Gastroesophageal sphincter (tissue), 4 donors: Measurements from ENCODE around the gene HNRNPA1. TPM values are rescaled to one million over a fixed set of nuclear protein-coding genes. Genes with fewer than 3 reads are reported as not detected.

Source experiments
- ATAC-seq: fragments of 150-250 bp; one replicate; pipeline ENCODE4 v1.9.1; 2016; ENCODE audit warnings: mild to moderate bottlenecking, moderate library complexity
- H3K27ac ChIP-seq, 4 donors: fragments of 200-600 bp; sonication (generic) in 3 of 4; 1 replicate in 3 of 4; 2 replicates in 1 of 4; pipeline ENCODE4 v1.5.1; 2016 to 2019
- H3K27me3 ChIP-seq: fragments of 200-600 bp; sonication (generic); one replicate; pipeline ENCODE4 v1.5.1; 2019
- H3K36me3 ChIP-seq, 2 donors: fragments of 200-600 bp; sonication (generic); one replicate each; pipeline ENCODE4 v1.5.1; 2019; ENCODE audit warnings: control low read depth in 1 of 2
- H3K4me1 ChIP-seq, 3 donors: fragments of 200-600 bp; sonication (generic); 1 replicate in 2 of 3; 2 replicates in 1 of 3; pipeline ENCODE4 v1.5.1; 2016 to 2019; ENCODE audit warnings: control low read depth in 2 of 3
- H3K4me3 ChIP-seq, 2 donors: fragments of 200-600 bp; sonication (generic); one replicate each; pipeline ENCODE4 v1.5.1; 2019; ENCODE audit warnings: mild to moderate bottlenecking in 1 of 2, moderate library complexity in 1 of 2
- H3K9me3 ChIP-seq, 3 donors: fragments of 200-600 bp; sonication (generic); one replicate each; pipeline ENCODE4 v1.5.1; 2017 to 2019; ENCODE audit warnings: control low read depth in 2 of 3
- EP300 ChIP-seq: sonication (generic); formaldehyde crosslinking; IDR thresholded peaks from one replicate; pipeline ENCODE4 v1.6.1; 2017; ENCODE audit warnings: antibody characterized with exemption, mild to moderate bottlenecking
- POLR2A ChIP-seq, 2 donors: fragments of 450-650 bp; IDR thresholded peaks; one replicate each; pipeline ENCODE4 v1.6.1; 2017; ENCODE audit warnings: antibody characterized with exemption in 2 of 2, mild to moderate bottlenecking in 2 of 2, moderate library complexity in 1 of 2
- POLR2AphosphoS5 ChIP-seq: sonication (generic); formaldehyde crosslinking; IDR thresholded peaks from one replicate; pipeline ENCODE4 v1.6.1; 2017; ENCODE audit warnings: antibody characterized with exemption
- WGBS, 2 donors: methylation state at CpG; one replicate each; pipeline ENCODE4 v1.1.5; 2018; ENCODE audit warnings: low coverage in 1 of 2; 5-methylcytosine and 5-hydroxymethylcytosine counted together
- small RNA-seq, 4 donors: library from RNA; depleted of rRNA; stranded (forward); fragments of <200 nt; gene quantifications; one replicate each; pipeline ENCODE3, GENCODE V24; 2016
- total RNA-seq, 4 donors: library from RNA; depleted of rRNA; stranded (reverse); fragments of >200 nt; gene quantifications; one replicate each; pipeline ENCODE4 v1.1.0, GENCODE V29; 2016
- TF ChIP-seq, protein P1 (sequence below), 4 experiments: fragments of 200-600 bp in 2 of 4; fragments of 450-650 bp in 2 of 4; sonication (generic) in 1 of 4; IDR thresholded peaks; one replicate each; pipeline ENCODE4 v1.5.1; 2017 to 2019; ENCODE audit warnings: antibody characterized with exemption in 4 of 4, mild to moderate bottlenecking in 2 of 4, moderate library complexity in 2 of 4

The HNRNPA1 gene
- total RNA-seq, 4 donors from 2014 or later = 250 to 459 (median 349) TPM

- ATAC-seq = no peak
- no peak overlapping the region for H3K4me3 ChIP-seq
- H3K27ac ChIP-seq = no peak overlapping the region
- no peaks in the 10 kb centered on the region for H3K9me3 ChIP-seq
- H3K36me3 ChIP-seq = peaks cover 0 to 14% of the 10 kb centered on the region in 2 donors
- H3K27me3 ChIP-seq = no peaks in the 10 kb centered on the region
- WGBS, 2 donors = 36 to 63% methylated on average over 3 of the region's 3 CpGs
- peaks cover 0 to 100% (median 29%) of the 10 kb centered on the region in 3 donors for H3K4me1 ChIP-seq
- no peak for TF ChIP-seq POLR2AphosphoS5
- no peak for TF ChIP-seq EP300
- TF ChIP-seq POLR2A (IDR thresholded peaks at IDR 0.05) = no peak
- TF ChIP-seq, protein P1, sequence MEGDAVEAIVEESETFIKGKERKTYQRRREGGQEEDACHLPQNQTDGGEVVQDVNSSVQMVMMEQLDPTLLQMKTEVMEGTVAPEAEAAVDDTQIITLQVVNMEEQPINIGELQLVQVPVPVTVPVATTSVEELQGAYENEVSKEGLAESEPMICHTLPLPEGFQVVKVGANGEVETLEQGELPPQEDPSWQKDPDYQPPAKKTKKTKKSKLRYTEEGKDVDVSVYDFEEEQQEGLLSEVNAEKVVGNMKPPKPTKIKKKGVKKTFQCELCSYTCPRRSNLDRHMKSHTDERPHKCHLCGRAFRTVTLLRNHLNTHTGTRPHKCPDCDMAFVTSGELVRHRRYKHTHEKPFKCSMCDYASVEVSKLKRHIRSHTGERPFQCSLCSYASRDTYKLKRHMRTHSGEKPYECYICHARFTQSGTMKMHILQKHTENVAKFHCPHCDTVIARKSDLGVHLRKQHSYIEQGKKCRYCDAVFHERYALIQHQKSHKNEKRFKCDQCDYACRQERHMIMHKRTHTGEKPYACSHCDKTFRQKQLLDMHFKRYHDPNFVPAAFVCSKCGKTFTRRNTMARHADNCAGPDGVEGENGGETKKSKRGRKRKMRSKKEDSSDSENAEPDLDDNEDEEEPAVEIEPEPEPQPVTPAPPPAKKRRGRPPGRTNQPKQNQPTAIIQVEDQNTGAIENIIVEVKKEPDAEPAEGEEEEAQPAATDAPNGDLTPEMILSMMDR (IDR thresholded peaks at IDR 0.05) = no peak
These were observed 49.9 kb downstream of the HNRNPA1 start for GRCh38 chr12:54330442-54330841.

- Histone ChIP-seq H3K27ac (no peak overlapping the region), H3K9me3 (no peaks in the 10 kb centered on the region), H3K36me3 (peaks cover 0 to 14% of the 10 kb centered on the region in 2 donors), H3K4me1 (peaks cover 0 to 98% (median 20%) of the 10 kb centered on the region in 3 donors), H3K27me3 (no peaks in the 10 kb centered on the region), H3K4me3 (no peak overlapping the region)
- ATAC-seq = no peak
- WGBS, 2 donors = 49 to 80% methylated on average over 1 to 5 of the region's 5 CpGs
- TF ChIP-seq EP300 (no peak), POLR2A (IDR thresholded peaks at IDR 0.05) (no peak), POLR2AphosphoS5 (no peak)
- TF ChIP-seq, protein P1 (IDR thresholded peaks at IDR 0.05) = no peak
These were observed 50.9 kb downstream of the HNRNPA1 start for GRCh38 chr12:54331461-54331860.

- no peak for ATAC-seq
- peaks cover 3 to 98% (median 20%) of the 10 kb centered on the region in 3 donors for H3K4me1 ChIP-seq
These were observed 53.0 kb downstream of the HNRNPA1 start for GRCh38 chr12:54333420-54334034.

More at GRCh38 chr12:54333420-54334034, 53.0 kb downstream of the HNRNPA1 start:
- peaks cover 0 to 14% of the 10 kb centered on the region in 2 donors for H3K36me3 ChIP-seq
- H3K27me3 ChIP-seq = no peaks in the 10 kb centered on the region
- H3K4me3 ChIP-seq = no peak overlapping the region
- WGBS, 2 donors = 80 to 94% methylated on average over 1 to 4 of the region's 4 CpGs
- TF ChIP-seq, protein P1 (IDR thresholded peaks at IDR 0.05) = no peak
- no peak overlapping the region for H3K27ac ChIP-seq
- no peaks in the 10 kb centered on the region for H3K9me3 ChIP-seq

Small RNAs within 50 kb of the gene (small RNA-seq; reads per million reads assigned to genes)
- 0 reads per million in 4 donors for gene RN7SL390P
- 0 reads per million in 4 donors for gene RNU6-950P

Other genes starting within 250 kb of the HNRNPA1 start
- gene HOXC5, start 247.7 kb upstream of the HNRNPA1 start, total RNA-seq = 1 to 10 TPM in 2 of 4 donors, under 1 TPM in 1, not detected in 1; 0.31 to 3.3 (median 1.3) TPM
- 1 to 10 TPM in 3 of 4 donors, under 1 TPM in 1; 0.69 to 5.7 (median 2.7) TPM for gene HOXC4, start 226.9 kb upstream of the HNRNPA1 start, total RNA-seq
- 10 to 100 TPM; 25.3 to 35.8 (median 31.9) TPM for gene SMUG1, start 91.7 kb upstream of the HNRNPA1 start, total RNA-seq
- gene CBX5, start 604 bp upstream of the HNRNPA1 start, total RNA-seq = 10 to 100 TPM; 32.5 to 62.4 (median 49.3) TPM
- gene NFE2, start 20.3 kb downstream of the HNRNPA1 start, total RNA-seq = 1 to 10 TPM in 1 of 4 donors, under 1 TPM in 2, not detected in 1; 0.37 to 1.6 (median 0.77) TPM
- 100 to 1,000 TPM in 1 of 4 donors, 10 to 100 TPM in 3; 47.0 to 138 (median 57.5) TPM for gene COPZ1, start 44.4 kb downstream of the HNRNPA1 start, total RNA-seq
- gene GPR84, start 83.8 kb downstream of the HNRNPA1 start, total RNA-seq = under 1 TPM in 1 of 4 donors, not detected in 3; 0.54 TPM
- 10 to 100 TPM in 3 of 4 donors, 1 to 10 TPM in 1; 7.5 to 28.0 (median 19.5) TPM for gene ZNF385A, start 104.0 kb downstream of the HNRNPA1 start, total RNA-seq
- 100 to 1,000 TPM; 141 to 908 (median 220) TPM for gene ITGA5, start 138.5 kb downstream of the HNRNPA1 start, total RNA-seq
- gene GTSF1, start 192.9 kb downstream of the HNRNPA1 start, total RNA-seq = 1 to 10 TPM in 1 of 4 donors, not detected in 3; 1.0 TPM
- 10 to 100 TPM in 3 of 4 donors, 1 to 10 TPM in 1; 5.9 to 19.9 (median 13.8) TPM for gene NCKAP1L, start 217.0 kb downstream of the HNRNPA1 start, total RNA-seq